ENCODE data around the gene PTTG1.

DNA sequence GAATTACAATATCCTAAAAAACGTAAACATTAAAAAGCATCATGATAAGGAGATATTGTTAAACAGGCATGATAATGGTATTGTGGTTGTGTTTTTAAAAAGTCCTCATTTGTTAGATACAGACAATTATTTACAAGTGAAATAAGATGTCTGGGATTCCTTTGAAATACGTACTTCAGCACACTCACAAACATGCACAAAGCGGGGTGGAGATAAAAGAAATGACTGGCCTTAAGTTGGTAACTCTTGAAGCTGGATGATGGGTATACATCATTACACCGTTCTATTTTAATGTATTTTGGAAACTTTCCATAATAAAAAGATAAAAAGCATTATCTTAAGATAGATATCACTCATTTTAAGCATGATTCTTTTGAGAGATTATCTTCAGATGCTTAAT lies 22.8 kb upstream of the PTTG1 start:
- TF ChIP-seq, protein P1, sequence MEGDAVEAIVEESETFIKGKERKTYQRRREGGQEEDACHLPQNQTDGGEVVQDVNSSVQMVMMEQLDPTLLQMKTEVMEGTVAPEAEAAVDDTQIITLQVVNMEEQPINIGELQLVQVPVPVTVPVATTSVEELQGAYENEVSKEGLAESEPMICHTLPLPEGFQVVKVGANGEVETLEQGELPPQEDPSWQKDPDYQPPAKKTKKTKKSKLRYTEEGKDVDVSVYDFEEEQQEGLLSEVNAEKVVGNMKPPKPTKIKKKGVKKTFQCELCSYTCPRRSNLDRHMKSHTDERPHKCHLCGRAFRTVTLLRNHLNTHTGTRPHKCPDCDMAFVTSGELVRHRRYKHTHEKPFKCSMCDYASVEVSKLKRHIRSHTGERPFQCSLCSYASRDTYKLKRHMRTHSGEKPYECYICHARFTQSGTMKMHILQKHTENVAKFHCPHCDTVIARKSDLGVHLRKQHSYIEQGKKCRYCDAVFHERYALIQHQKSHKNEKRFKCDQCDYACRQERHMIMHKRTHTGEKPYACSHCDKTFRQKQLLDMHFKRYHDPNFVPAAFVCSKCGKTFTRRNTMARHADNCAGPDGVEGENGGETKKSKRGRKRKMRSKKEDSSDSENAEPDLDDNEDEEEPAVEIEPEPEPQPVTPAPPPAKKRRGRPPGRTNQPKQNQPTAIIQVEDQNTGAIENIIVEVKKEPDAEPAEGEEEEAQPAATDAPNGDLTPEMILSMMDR (conservative IDR thresholded peaks at IDR 0.05), result no peak
- TF ChIP-seq EZH2 (IDR thresholded peaks at IDR 0.05; ENCODE audit: low read depth), result no peak

Measured in PC-9 (cell line).